ENCODE data around the gene HLTF.

HLTF gene

GRCh38 chr3:149016669-149017541 lies 69.4 kb downstream of the HLTF start:
- DNase-seq: no peak

DNA sequence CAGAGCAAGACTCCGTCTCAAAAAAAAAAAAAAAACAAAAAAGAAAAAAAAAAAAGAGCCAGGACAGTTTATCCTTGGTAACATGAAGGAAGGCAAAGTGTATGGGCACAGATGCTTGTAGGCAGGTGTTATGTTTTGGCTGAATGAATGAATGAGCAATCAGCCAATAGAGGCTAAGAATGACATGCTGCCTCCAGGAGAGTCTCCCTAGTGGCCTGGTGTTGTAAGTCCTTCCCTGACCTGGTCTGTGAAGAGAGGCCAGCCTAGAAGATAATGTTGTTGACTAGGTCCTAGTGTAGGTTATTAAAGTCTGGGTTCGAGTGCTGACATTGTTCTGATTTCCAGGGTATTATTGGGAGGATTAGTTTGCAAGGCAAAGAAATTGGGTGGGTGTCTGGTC lies 70.1 kb downstream of the HLTF start:
- no peak for DNase-seq

DNA sequence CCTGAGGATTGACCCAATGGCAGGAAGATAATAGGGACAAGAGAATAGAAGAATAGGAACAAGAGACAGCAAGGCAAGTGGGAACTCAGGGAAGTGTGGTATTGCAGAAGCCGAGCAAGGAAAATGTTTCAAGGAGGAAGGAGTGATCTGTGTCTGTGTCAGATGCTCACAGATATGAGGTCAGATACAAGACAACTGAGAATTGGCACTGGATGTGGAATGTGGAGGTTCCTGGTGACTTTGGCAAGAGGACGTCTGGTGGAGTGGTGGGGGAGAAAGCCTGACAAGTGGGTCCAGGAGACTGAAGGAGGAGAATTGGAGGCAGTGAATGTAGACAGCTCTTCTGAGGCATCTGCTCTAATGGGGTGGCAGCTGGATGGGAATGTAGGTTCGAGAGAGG lies 70.9 kb downstream of the HLTF start:
- DNase-seq: no peak

DNA sequence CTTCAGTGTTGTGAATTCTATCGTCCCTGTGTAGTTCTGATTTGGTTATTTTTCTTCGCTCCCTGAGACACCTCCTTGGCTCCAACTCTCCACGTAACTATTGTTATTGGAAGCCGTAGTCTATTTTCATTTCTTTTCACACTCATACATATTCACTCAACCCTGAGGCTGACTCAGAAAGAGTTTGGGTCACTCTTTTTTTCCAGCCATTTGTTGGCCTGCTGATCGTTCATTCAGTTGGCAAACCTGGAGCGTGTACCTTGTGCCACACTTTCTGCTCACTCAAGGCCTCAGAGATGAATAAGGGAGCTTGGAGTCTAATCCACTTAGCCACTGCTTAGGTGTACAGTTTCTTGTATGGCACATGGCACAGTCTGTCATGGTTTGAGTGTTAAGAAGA lies 72.6 kb downstream of the HLTF start:
- DNase-seq: no peak

GRCh38 chr3:149011676-149012075 lies 74.7 kb downstream of the HLTF start:
- DNase-seq: no peak

GRCh38 chr3:149010966-149011365 lies 75.4 kb downstream of the HLTF start:
- DNase-seq: no peak

DNA sequence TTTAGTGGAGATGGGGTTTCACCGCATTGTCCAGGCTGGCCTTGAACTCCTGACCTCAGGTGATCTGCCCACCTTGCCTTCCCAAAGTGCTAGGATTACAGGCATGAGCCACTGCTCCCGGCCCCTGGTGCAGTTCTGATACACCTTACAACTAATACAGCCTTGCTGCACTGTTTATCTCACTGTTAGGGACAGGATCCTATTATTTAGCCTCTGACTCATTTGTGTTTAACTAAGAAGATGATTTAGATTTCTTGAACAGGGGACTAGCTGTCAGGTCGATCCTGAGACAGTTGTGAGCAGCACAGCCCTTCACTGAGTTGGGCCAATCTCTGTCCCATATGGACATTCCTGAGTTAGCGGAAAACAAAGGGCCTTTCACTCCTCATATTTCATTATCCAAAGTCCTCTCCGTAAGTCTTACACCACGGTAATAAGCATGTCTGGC lies 75.8 kb downstream of the HLTF start:
- no peak for DNase-seq

GRCh38 chr3:149009732-149010131 lies 76.6 kb downstream of the HLTF start:
- DNase-seq: no peak

DNA sequence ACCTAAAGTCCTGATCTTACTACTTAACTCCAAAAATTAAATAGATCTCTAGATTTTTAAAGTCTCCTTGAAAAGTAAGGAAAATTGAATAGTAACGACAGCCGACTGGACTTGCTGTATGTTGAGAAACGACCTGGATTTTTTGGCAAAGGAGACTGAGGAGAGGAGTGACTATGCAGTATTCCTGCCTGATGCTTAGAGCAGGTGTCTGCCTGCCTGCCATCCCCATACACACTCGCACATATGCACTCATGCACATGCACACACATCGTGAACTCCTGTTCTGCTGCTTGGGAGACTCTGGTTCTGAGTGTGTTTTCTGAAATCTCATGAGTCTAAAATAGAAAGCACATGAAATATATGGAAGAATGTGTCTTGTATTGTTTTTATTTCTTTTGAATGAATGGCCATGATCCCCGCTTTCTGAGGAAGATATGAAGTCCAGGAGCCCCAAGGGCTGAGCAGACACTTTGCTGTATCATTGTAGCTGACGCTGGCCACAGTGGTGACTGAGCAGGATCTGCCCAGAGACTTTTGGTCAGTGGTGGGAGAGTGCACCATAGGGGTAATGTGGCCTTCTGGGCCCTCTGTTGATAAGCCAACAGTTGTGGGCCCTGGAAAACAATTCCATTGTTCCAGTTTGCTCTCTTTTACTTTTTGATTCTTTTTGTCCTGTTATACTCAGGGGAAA lies 78.6 kb downstream of the HLTF start:
- DNase-seq: no peak

- DNase-seq: no peak
These were observed 80.9 kb downstream of the HLTF start for GRCh38 chr3:149005416-149005815.

DNA sequence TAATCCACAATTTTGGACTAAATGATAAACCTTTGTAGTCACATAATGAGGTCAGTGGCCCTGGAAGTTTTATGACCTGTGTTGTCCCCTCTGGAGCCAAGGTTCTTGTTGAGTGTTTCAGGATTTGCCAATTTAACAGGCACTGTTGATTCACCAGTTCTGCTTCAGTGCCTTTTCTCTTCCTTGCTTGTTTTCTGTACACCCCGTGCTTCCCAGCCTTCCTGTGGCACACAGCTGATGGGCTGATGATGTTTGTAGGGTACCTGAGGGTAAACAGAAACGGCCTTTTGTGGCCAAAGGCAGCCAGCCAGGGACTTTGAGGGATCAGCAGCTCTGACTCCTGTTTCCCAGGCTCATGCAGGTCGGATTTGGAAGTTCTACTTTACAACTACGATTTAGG lies 81.7 kb downstream of the HLTF start:
- no peak for DNase-seq

GRCh38 chr3:149003653-149004305 lies 82.6 kb downstream of the HLTF start:
- no peak for DNase-seq

DNA sequence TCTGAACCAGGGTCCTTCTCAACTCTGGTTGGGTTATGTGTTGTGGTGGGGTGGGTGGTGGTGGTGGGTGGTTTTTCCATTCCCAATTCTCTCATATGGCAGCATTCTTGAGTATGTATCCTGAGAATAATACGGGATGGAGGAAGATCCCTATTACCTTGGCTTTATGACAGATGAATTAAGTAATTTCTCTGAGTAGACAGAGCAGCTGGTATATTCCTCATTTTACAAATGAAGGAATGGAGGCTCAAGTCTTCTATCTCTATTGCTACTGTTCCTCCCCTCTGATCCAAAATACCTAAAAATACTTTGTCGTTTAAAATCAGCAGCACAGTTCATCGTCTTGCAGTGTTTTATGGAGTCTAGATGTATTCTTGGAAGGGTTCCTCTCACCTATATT lies 84.6 kb downstream of the HLTF start:
- DNase-seq: no peak

DNA sequence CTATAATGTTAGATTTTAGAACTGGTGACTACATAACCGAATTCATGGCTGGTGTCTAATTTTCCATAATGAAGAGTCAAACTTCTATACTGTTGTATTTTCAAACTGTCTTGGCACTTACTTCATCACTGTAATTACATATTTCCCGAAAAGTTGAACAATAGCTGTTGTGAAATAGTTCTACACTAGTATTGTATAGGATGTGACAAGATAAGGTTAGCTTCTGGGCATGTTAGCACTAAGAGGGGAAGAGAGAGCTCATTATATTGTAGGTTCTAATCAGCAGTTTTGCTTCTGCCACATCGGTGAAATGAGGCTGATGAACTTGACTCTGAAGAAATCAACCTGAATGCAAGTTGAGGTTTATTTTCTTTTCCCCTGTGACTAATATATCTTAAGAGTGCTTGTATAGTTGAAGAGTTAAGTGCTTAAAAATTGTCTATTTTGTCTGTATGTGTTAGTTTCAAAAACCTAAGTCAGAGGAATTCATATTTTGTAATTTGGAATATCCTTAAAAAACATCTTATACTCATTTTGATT lies 86.1 kb downstream of the HLTF start:
- DNase-seq: no peak

DNA sequence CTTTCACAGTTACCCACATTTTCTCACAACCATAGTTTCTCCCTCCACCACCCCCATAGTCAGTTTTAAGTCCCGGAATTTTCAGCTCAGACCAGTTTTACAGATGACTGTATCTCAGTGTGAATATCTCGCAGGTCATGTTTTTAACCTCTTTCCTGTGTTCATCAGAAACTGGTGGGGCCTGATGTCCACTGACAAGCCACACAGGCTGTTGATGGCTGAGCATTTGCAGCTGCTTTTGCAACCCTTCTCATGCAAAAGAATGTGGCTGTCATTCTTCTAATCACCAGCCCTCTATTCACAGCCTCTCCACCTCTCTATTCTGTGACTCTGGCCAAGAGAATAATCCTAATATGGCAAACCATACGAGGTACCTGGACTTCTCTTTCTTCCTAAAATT lies 86.5 kb downstream of the HLTF start:
- DNase-seq: no peak

DNA sequence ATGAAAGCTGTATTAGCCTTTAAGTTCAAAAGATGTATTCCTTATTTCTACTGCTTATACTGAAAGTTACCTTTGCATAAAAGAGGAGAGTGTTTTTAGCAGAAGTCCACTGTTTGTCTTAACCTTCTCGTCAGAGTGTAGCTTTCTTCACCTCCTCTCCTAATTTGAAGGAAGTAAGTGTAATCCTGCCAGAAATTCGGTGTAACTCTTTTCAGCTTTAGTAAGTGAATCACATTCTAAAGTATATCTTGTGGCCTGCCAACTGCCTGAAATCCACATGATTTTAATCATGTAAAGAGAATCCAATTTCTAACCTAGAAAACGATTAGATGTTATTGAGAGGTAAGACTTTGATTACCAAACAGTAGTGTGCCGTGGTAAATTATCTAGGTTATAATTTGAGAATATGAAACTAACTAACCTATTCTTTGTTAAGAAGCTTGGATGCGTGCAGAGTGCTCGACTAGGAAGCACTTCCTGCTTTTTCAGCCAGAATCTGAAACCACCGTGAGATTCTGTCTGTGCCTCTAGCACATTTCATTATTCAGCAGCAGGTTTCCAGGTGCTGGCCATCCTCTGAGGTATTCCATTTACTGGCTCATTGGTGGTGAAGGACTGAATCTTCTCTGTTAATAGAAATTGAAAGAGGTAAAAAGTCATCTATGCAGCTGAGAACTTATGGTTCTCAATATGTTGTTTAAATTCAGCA lies 87.5 kb downstream of the HLTF start:
- no peak for DNase-seq

- no peak for DNase-seq
These were observed 88.0 kb downstream of the HLTF start for GRCh38 chr3:148998297-148998696.

DNA sequence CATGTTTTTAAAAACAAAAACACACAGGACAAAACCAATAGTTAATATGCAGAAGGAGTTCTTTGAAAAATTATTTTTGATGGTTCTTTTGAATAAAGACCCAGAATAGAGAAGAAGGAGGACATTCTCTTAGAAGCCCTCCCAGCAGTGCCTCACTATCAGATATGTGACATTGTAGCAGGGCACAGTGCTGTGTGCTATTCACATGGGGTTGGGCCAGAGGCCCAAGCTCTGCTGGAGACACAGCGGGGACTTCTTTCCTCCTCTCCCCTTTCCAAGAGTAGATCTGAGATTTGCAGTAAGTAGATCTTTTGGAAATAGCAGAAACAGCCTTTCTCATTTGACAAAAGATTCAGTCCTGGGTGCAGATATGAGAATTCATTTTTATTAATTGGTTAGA lies 88.7 kb downstream of the HLTF start:
- DNase-seq: no peak

- DNase-seq: no peak
These were observed 93.6 kb downstream of the HLTF start for GRCh38 chr3:148992635-148993255.

GRCh38 chr3:148992027-148992634 lies 94.2 kb downstream of the HLTF start:
- DNase-seq: peak; percentile 5

- DNase-seq: peak; percentile 73
These were observed 94.9 kb downstream of the HLTF start, which contains the start of gene GYG1 for GRCh38 chr3:148991219-148992026. GYG1 (plus strand) TSS chr3:148991540; CDS start chr3:148991641, 101 bp downstream.

Measured in activated CD4-positive, alpha-beta T cell treated with anti-CD3 and anti-CD28 coated beads, Interleukin-2, amount 50 U/mL, for 1 hour (primary cell).